Colonic mucosa (tissue), 4 donors: ENCODE measurements around the gene ELAVL3. TPM values are rescaled to one million over a fixed set of nuclear protein-coding genes. Genes with fewer than 3 reads are reported as not detected.

Experiments
- DNase-seq: peaks from one replicate; pipeline ENCODE4 v3.0.0-alpha.2; 2020
- H3K27ac ChIP-seq: fragments of 200-600 bp; one replicate; pipeline ENCODE4 v1.8.0; 2021
- H3K27me3 ChIP-seq: fragments of 200-600 bp; one replicate; pipeline ENCODE4 v1.8.0; 2021
- H3K36me3 ChIP-seq: fragments of 200-600 bp; one replicate; pipeline ENCODE4 v1.8.0; 2021
- H3K4me1 ChIP-seq: fragments of 200-600 bp; one replicate; pipeline ENCODE4 v1.8.0; 2021; ENCODE audit warnings: mild to moderate bottlenecking
- H3K4me3 ChIP-seq: fragments of 200-600 bp; one replicate; pipeline ENCODE4 v1.8.0; 2021
- H3K9ac ChIP-seq, 2 donors: one replicate each; pipeline ENCODE4 v1.7.0; 2013; ENCODE audit warnings: control low read depth in 2 of 2, low read depth in 2 of 2, low read length in 2 of 2
- H3K9me3 ChIP-seq: fragments of 200-600 bp; one replicate; pipeline ENCODE4 v1.8.0; 2021
- intact Hi-C: fragments of 100-400 bp; cut with DNase I; formaldehyde crosslinking; loops from one replicate; pipeline ENCODE4 v1.14.1; 2022
- total RNA-seq, 2 donors: library from RNA; stranded (reverse); fragmentation: NEBNext Ultra II Directional in 1 of 2; extraction: Animal tissue kit (Norgen Biotek cat#: 25700) in 1 of 2; gene quantifications; one replicate each; pipeline ENCODE4 v1.2.1, GENCODE V29; 2021
- TF ChIP-seq, protein P1 (sequence below): fragments of 200-600 bp; IDR thresholded peaks from one replicate; pipeline ENCODE4 v1.8.0; 2022; ENCODE audit warnings: antibody characterized with exemption, mild to moderate bottlenecking
- donor health status: healthy.
- donor health status: DM: no; HTN: no; CAD: no.
- donor health status: DM: no; HTN: no; CAD: no.

ELAVL3 gene
- total RNA-seq, 2 donors from 2014 or later = 0.25 to 0.50 TPM

DNA sequence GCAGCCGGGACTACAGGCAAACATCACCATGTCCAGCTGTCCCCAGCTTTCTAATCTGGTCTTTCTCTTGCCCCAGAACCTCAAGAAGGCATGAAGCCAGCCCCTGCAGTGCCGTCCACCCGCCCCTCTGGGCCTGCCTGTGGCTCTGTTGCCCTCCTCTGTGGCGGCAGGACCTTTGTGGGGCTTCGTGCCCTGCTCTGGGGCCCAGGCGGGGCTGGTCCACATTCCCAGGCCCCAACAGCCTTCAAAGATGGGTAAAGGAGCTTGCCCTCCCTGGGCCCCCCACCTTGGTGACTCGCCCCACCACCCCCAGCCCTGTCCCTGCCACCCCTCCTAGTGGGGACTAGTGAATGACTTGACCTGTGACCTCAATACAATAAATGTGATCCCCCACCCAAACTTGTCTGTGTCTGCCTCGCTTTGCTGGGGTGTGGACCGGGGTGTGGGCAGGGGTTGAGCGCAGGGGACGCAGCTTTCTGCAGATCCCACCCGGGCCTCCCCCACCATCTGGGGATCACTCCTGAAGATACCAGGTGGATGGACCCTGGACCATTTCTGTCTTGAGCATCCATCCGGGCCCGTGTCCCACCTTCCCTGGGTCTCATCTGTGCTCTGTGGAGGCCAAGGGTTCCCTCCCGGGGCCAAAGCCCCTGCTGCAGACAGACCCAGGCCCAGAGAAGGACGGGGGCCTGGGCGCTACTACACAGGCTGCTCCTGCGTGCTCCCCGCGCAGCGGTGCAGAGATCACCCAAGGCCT lies 30.1 kb downstream of the ELAVL3 start:
- H3K4me1 ChIP-seq = no peaks in the 10 kb centered on the region
- H3K36me3 ChIP-seq = no peaks in the 10 kb centered on the region
- H3K27me3 ChIP-seq = no peaks in the 10 kb centered on the region
- H3K27ac ChIP-seq = no peak overlapping the region
- H3K9ac ChIP-seq = no peak overlapping the region
- TF ChIP-seq, protein P1, sequence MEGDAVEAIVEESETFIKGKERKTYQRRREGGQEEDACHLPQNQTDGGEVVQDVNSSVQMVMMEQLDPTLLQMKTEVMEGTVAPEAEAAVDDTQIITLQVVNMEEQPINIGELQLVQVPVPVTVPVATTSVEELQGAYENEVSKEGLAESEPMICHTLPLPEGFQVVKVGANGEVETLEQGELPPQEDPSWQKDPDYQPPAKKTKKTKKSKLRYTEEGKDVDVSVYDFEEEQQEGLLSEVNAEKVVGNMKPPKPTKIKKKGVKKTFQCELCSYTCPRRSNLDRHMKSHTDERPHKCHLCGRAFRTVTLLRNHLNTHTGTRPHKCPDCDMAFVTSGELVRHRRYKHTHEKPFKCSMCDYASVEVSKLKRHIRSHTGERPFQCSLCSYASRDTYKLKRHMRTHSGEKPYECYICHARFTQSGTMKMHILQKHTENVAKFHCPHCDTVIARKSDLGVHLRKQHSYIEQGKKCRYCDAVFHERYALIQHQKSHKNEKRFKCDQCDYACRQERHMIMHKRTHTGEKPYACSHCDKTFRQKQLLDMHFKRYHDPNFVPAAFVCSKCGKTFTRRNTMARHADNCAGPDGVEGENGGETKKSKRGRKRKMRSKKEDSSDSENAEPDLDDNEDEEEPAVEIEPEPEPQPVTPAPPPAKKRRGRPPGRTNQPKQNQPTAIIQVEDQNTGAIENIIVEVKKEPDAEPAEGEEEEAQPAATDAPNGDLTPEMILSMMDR = no peak
- H3K9me3 ChIP-seq = no peaks in the 10 kb centered on the region
- H3K4me3 ChIP-seq = no peak overlapping the region
- DNase-seq = no peak
- intact Hi-C loops = no loop called here

DNA sequence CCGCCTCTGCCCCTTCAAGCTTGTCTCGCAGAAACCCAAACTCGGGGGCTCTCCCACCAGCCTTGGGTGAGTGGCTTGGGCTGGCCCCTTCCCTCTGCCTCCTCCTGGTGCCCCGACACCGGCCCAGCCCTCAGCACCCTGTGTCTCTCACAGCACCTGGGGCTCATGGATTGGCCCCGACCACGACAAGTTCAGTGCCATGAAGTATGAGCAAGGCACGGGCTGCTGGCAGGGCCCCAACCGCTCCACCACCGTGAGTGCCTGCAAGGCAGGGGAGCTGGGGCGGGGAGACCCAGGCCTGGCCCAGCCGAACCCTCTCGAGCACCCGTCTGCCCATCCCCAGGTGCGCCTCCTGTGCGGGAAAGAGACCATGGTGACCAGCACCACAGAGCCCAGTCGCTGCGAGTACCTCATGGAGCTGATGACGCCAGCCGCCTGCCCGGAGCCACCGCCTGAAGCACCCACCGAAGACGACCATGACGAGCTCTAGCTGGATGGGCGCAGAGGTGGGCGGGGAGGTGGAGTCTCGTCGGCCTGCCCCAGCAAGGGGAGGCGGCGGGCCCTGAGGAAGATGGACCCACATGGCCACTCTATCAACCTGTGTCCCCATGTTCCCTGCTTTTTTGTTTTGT lies 31.8 kb downstream of the ELAVL3 start:
- intact Hi-C loops = loop anchor here (5.0 kb wide), 2 partner anchors 67 to 157 kb away; partner anchors contain the start of gene EPOR
- no peaks in the 10 kb centered on the region for H3K9me3 ChIP-seq
- TF ChIP-seq, protein P1 = no peak
- no peak overlapping the region for H3K9ac ChIP-seq
- no peaks in the 10 kb centered on the region for H3K27me3 ChIP-seq
- H3K27ac ChIP-seq = no peak overlapping the region
- H3K4me3 ChIP-seq = no peak overlapping the region
- no peak for DNase-seq
- H3K36me3 ChIP-seq = no peaks in the 10 kb centered on the region
- H3K4me1 ChIP-seq = no peaks in the 10 kb centered on the region

DNA sequence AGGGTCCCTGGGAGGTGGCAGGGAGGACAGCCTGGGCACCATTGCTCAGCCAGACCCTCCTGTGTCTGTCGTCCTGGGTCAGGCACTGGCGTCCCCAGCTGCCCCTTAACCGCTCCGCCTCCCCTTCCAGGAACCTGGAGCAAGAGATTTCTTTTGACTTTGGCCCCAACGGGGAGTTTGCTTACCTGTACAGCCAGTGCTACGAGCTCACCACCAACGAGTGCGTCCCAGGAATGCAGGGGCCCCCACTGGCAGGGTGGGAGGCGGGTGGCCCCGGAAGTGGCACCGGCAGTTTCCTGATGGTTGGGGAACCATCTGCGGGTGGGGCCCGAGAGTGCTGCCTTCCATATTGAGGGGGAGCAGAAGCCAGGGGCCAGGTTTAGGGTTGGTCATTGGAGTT lies 32.4 kb downstream of the ELAVL3 start:
- H3K9me3 ChIP-seq = no peaks in the 10 kb centered on the region
- TF ChIP-seq, protein P1 = no peak
- H3K4me3 ChIP-seq = no peak overlapping the region
- H3K4me1 ChIP-seq = no peaks in the 10 kb centered on the region
- no peak overlapping the region for H3K9ac ChIP-seq
- DNase-seq = no peak
- no peaks in the 10 kb centered on the region for H3K27me3 ChIP-seq
- intact Hi-C loops = loop anchor here (5.0 kb wide), 2 partner anchors 66 to 156 kb away; partner anchors contain the start of gene EPOR
- no peak overlapping the region for H3K27ac ChIP-seq
- H3K36me3 ChIP-seq = no peaks in the 10 kb centered on the region

DNA sequence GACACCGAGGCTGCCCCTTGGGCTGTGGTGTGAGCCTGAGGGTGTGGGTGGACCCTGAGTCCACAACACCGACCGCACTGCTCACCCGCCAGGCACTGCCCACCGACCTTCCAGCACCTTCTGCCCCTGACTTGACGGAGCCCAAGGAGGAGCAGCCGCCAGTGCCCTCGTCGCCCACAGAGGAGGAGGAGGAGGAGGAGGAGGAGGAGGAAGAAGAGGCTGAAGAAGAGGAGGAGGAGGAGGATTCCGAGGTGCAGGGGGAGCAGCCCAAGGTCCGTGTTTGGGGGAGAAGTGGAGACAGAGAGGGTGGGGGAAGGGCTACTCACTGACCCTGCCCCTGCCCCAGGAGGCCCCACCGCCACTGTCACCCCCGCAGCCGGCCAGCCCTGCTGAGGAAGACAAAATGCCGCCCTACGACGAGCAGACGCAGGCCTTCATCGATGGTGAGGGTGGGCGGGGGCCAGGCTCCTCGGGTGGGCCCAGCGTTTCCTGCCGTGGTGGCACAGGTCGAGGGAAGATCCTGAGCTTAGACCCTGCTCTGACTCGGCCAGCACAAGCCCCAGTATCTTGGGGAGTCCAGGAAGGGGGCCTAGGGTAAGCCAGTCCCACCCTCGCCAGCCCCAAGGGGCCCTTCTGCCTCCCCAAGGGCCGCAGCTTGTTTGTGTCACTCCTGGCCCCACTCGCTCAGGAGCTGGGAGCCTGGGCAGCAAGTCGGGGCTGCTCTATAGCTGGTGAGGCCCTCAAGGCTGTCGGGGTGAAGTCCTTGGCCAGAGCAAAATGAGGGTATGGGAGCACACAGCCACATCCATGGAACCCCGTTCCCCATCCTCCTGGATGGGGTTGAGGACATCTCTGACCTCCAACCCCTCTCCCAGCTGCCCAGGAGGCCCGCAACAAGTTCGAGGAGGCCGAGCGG lies 33.2 kb downstream of the ELAVL3 start:
- TF ChIP-seq, protein P1 = no peak
- Histone ChIP-seq H3K4me1 (no peaks in the 10 kb centered on the region), H3K9me3 (no peaks in the 10 kb centered on the region), H3K4me3 (no peak overlapping the region), H3K36me3 (no peaks in the 10 kb centered on the region), H3K9ac (no peak overlapping the region), H3K27me3 (no peaks in the 10 kb centered on the region), H3K27ac (no peak overlapping the region)
- DNase-seq = no peak
- intact Hi-C loops = loop anchor here (5.0 kb wide), 2 partner anchors 65 to 155 kb away; partner anchors contain the start of gene EPOR
